GM19372 (cell line): Measurements from ENCODE around the gene KCNC1.

Source experiments
- ATAC-seq: cut with Tn5 transposase; IDR thresholded peaks from one replicate; pipeline ENCODE4 v1.9.1; 2021; ENCODE audit warnings: mild to moderate bottlenecking, low read depth, moderate library complexity; ENCODE audit not compliant: unreplicated experiment

KCNC1 gene

GRCh38 chr11:17786824-17787525, 52.4 kb downstream of the KCNC1 start:
- no peak for ATAC-seq

GRCh38 chr11:17788084-17788483, 53.5 kb downstream of the KCNC1 start:
- ATAC-seq, result no peak

- no peak for ATAC-seq
These were observed 55.9 kb downstream of the KCNC1 start for GRCh38 chr11:17790453-17790852.

GRCh38 chr11:17791144-17791543, 56.6 kb downstream of the KCNC1 start:
- ATAC-seq, result no peak

GRCh38 chr11:17792161-17792560, 57.6 kb downstream of the KCNC1 start:
- ATAC-seq, result no peak

GRCh38 chr11:17793642-17794170, 59.1 kb downstream of the KCNC1 start:
- ATAC-seq, result no peak

- ATAC-seq, result no peak
These were observed 60.4 kb downstream of the KCNC1 start for GRCh38 chr11:17794981-17795380.

GRCh38 chr11:17796154-17796553, 61.6 kb downstream of the KCNC1 start:
- ATAC-seq, result no peak

GRCh38 chr11:17798253-17798652, 63.7 kb downstream of the KCNC1 start:
- no peak for ATAC-seq

- ATAC-seq, result no peak
These were observed 64.1 kb downstream of the KCNC1 start for GRCh38 chr11:17798716-17799115.

- ATAC-seq, result no peak
These were observed 64.6 kb downstream of the KCNC1 start for GRCh38 chr11:17799147-17799546.

- ATAC-seq, result no peak
These were observed 66.6 kb downstream of the KCNC1 start for GRCh38 chr11:17801166-17801565.

GRCh38 chr11:17802491-17802890, 67.9 kb downstream of the KCNC1 start:
- ATAC-seq, result no peak

- ATAC-seq, result no peak
These were observed 69.3 kb downstream of the KCNC1 start for GRCh38 chr11:17803754-17804334.

GRCh38 chr11:17805043-17805442, 70.5 kb downstream of the KCNC1 start:
- no peak for ATAC-seq

GRCh38 chr11:17805873-17806272, 71.3 kb downstream of the KCNC1 start:
- ATAC-seq, result no peak

GRCh38 chr11:17807034-17807433, 72.5 kb downstream of the KCNC1 start:
- no peak for ATAC-seq

GRCh38 chr11:17810041-17810440, 75.5 kb downstream of the KCNC1 start:
- ATAC-seq, result no peak

- ATAC-seq, result no peak
These were observed 76.2 kb downstream of the KCNC1 start for GRCh38 chr11:17810746-17811145.

- no peak for ATAC-seq
These were observed 76.8 kb downstream of the KCNC1 start for GRCh38 chr11:17811352-17811751.

GRCh38 chr11:17812091-17812864, 77.7 kb downstream of the KCNC1 start:
- ATAC-seq, result no peak

- ATAC-seq, result no peak
These were observed 78.2 kb downstream of the KCNC1 start for GRCh38 chr11:17812865-17813187.
